C4-2B (cell line): ENCODE data around the gene CD244.

ENCODE experiments used
- CTCF ChIP-seq: fragments of 450-650 bp; conservative IDR thresholded peaks from 2 replicates; pipeline ENCODE4 v1.5.1; 2017; ENCODE audit warnings: mild to moderate bottlenecking
- ZFX ChIP-seq: fragments of 450-650 bp; IDR thresholded peaks from 2 replicates; pipeline ENCODE4 v1.6.1; 2017

- no peak for TF ChIP-seq CTCF
- no peak for TF ChIP-seq ZFX
These were observed 1.5 kb upstream of the CD244 start for GRCh38 chr1:160864173-160864572.
